Measurements from ENCODE around the gene ITGAE.
"Not testable (repeated sequence)": the region's sequence is repeated elsewhere in the genome, so short reads cannot be mapped to it uniquely, and the experiment has no call there.

DNA sequence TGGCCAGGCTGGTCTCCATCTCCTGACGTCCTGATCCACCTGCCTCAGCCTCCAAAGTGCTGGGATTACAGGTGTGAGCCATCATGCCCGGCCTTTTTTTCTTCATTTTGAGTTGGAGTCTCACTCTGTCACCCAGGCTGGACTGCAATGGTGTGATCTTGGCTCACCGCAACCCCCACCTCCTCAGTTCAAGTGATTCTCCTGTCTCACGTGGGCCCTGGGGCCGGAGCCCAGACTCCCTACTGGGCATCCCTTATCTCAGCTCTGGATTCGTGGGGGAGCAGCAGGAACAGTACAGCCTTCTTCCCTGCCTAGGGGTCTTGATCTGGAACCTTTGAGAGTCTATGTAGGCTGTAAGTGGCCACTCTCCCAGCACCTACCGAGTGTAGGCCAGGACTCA, 7.7 kb downstream of the ITGAE start:
- not testable (repeated sequence) for TF ChIP-seq ZFP30 (CRISPR knock-in tag; IDR thresholded peaks at IDR 0.05); RARB (CRISPR knock-in tag; IDR thresholded peaks at IDR 0.05); PPARA (CRISPR knock-in tag; IDR thresholded peaks at IDR 0.05; ENCODE audit: borderline replicate concordance)
